SK-N-SH (cell line): ENCODE data around the gene USP13.

Experiments used
- POLR2AphosphoS5 ChIP-seq: IDR thresholded peaks from 2 replicates; pipeline ENCODE4 v1.6.1; 2012; ENCODE audit warnings: low read depth, low read length
- REST ChIP-seq: IDR thresholded peaks from 2 replicates; pipeline ENCODE4 v1.6.1; 2012; ENCODE audit warnings: mild to moderate bottlenecking, low read depth, low read length, moderate library complexity
- RXRA ChIP-seq: IDR thresholded peaks from 2 replicates; pipeline ENCODE4 v1.4.0; 2012; ENCODE audit warnings: low read depth, mild to moderate bottlenecking, borderline replicate concordance
- TF ChIP-seq, protein P1 (sequence below): fragments of 200-600 bp; sonication (generic); IDR thresholded peaks from 2 replicates; pipeline ENCODE4 v1.6.1; 2017; ENCODE audit warnings: antibody characterized with exemption, mild to moderate bottlenecking, moderate library complexity

DNA sequence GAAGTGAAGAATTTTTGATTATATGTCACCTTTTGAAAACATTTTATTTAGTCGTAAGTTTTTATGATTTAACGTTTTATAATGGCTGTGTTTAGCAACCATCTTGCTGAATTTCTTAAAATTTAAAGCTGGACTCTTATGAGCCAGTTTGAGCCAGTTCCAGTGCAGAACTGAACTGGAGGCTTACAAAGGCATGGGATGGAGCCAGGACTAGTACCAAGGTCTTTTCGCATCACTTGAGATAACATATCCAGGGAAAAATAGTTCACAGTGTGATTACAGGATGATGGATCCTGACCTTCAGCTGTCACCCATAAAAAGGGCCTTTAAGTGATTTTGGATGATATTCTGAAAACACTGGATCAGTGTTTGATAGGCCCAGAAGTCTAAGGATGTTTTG, 51.0 kb downstream of the USP13 start:
- TF ChIP-seq, protein P1, sequence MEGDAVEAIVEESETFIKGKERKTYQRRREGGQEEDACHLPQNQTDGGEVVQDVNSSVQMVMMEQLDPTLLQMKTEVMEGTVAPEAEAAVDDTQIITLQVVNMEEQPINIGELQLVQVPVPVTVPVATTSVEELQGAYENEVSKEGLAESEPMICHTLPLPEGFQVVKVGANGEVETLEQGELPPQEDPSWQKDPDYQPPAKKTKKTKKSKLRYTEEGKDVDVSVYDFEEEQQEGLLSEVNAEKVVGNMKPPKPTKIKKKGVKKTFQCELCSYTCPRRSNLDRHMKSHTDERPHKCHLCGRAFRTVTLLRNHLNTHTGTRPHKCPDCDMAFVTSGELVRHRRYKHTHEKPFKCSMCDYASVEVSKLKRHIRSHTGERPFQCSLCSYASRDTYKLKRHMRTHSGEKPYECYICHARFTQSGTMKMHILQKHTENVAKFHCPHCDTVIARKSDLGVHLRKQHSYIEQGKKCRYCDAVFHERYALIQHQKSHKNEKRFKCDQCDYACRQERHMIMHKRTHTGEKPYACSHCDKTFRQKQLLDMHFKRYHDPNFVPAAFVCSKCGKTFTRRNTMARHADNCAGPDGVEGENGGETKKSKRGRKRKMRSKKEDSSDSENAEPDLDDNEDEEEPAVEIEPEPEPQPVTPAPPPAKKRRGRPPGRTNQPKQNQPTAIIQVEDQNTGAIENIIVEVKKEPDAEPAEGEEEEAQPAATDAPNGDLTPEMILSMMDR = no peak
- TF ChIP-seq REST = no peak
- TF ChIP-seq RXRA = no peak
- TF ChIP-seq POLR2AphosphoS5 = no peak
